HepG2 (cell line): ENCODE data around the gene ATG2A. TPM values are rescaled to one million over a fixed set of nuclear protein-coding genes. Genes with fewer than 3 reads are reported as not detected.

Experiments used
- HNRNPH1 ChIP-seq: fragments of 200-400 bp; formaldehyde crosslinking; optimal IDR thresholded peaks from 2 replicates; pipeline ENCODE3; 2017; ENCODE audit warnings: mild to moderate bottlenecking, low read depth, low read length
- IRF9 ChIP-seq: sonication (generic); formaldehyde crosslinking; IDR thresholded peaks from 2 replicates; pipeline ENCODE4 v1.8.0; 2022; ENCODE audit warnings: missing genetic modification reagents, mild to moderate bottlenecking, borderline replicate concordance
- ZNF292 ChIP-seq: sonication (generic); formaldehyde crosslinking; IDR thresholded peaks from 2 replicates; pipeline ENCODE4 v1.8.1; 2022; ENCODE audit warnings: mild to moderate bottlenecking, low read depth, missing genetic modification reagents, borderline replicate concordance
- ZNF501 ChIP-seq: sonication (generic); formaldehyde crosslinking; IDR thresholded peaks from 2 replicates; pipeline ENCODE4 v1.5.1; 2020; ENCODE audit warnings: mild to moderate bottlenecking, moderate library complexity, missing genetic modification reagents
- ZNF768 ChIP-seq: sonication (generic); formaldehyde crosslinking; IDR thresholded peaks from 2 replicates; pipeline ENCODE4 v1.4.0; 2020; ENCODE audit warnings: missing genetic modification reagents
- polyA plus RNA-seq, 8 experiments: library from polyadenylated mRNA; depleted of rRNA in 3 of 8; stranded (reverse) in 7 of 8; unstranded in 1 of 8; fragments of >200 nt; fragmentation: Illumina TruSeq in 4 of 8; extraction: Trizol in 4 of 8; gene quantifications; 2 replicates each; pipeline versions ENCODE4 v1.2.1 to v1.2.3, GENCODE V29; 2011 to 2016; ENCODE audit warnings: low read depth in 4 of 8, missing spikeins in 1 of 8, mixed read lengths in 1 of 8; ENCODE audit not compliant: insufficient read depth in 1 of 8
- total RNA-seq, 5 experiments: library from RNA; depleted of rRNA; stranded (reverse); fragments of >200 nt; fragmentation: Illumina TruSeq; extraction: Trizol; gene quantifications; 2 replicates each; pipeline ENCODE4 v1.2.3, GENCODE V29; 2016; ENCODE audit warnings: low read depth in 1 of 5
- TF ChIP-seq, protein P1 (sequence below): sonication (generic); formaldehyde crosslinking; conservative IDR thresholded peaks from 2 replicates; pipeline ENCODE4 v1.4.0; 2020; ENCODE audit warnings: mild to moderate bottlenecking, missing genetic modification reagents, moderate library complexity

Gene ATG2A
- total and polyA plus RNA-seq, 2 of the 13 experiments (the other 11 are each of a cell fraction or from before 2014, with no cell fraction given), result 6.7 to 8.0 TPM

GRCh38 chr11:64870893-64871466, 46.0 kb downstream of the ATG2A start (continued):
- TF ChIP-seq ZNF292 (CRISPR knock-in tag), result 0 out of 2 replicates have a peak, but pooled peaks have one; percentile 18
- no peak for TF ChIP-seq HNRNPH1
- no peak for TF ChIP-seq IRF9 (CRISPR knock-in tag)
- TF ChIP-seq ZNF501, result 0 out of 2 replicates have a peak, but pooled peaks have one; percentile 5
- TF ChIP-seq ZNF768 (CRISPR knock-in tag), result 0 out of 2 replicates have a peak, but pooled peaks have one; percentile 1
- TF ChIP-seq, protein P1, sequence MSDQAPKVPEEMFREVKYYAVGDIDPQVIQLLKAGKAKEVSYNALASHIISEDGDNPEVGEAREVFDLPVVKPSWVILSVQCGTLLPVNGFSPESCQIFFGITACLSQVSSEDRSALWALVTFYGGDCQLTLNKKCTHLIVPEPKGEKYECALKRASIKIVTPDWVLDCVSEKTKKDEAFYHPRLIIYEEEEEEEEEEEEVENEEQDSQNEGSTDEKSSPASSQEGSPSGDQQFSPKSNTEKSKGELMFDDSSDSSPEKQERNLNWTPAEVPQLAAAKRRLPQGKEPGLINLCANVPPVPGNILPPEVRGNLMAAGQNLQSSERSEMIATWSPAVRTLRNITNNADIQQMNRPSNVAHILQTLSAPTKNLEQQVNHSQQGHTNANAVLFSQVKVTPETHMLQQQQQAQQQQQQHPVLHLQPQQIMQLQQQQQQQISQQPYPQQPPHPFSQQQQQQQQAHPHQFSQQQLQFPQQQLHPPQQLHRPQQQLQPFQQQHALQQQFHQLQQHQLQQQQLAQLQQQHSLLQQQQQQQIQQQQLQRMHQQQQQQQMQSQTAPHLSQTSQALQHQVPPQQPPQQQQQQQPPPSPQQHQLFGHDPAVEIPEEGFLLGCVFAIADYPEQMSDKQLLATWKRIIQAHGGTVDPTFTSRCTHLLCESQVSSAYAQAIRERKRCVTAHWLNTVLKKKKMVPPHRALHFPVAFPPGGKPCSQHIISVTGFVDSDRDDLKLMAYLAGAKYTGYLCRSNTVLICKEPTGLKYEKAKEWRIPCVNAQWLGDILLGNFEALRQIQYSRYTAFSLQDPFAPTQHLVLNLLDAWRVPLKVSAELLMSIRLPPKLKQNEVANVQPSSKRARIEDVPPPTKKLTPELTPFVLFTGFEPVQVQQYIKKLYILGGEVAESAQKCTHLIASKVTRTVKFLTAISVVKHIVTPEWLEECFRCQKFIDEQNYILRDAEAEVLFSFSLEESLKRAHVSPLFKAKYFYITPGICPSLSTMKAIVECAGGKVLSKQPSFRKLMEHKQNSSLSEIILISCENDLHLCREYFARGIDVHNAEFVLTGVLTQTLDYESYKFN, result 0 out of 2 replicates have a peak, but pooled peaks have one; percentile 4
- TF ChIP-seq, all 625 proteins: peak for 18
